Chondrocyte (in vitro differentiated cells): ENCODE measurements around the gene RGS3. TPM values are rescaled to one million over a fixed set of nuclear protein-coding genes. Genes with fewer than 3 reads are reported as not detected.

Experiments used
- DNase-seq: peaks from one replicate; pipeline ENCODE4 v3.0.0; 2021; ENCODE audit warnings: mixed read lengths, low spot score
- H3K27ac Mint-ChIP-seq: one replicate; pipeline ENCODE4 v1.8.0; 2021; ENCODE audit warnings: mild to moderate bottlenecking, moderate library complexity, mixed read lengths; ENCODE audit not compliant: unreplicated experiment
- H3K27me3 Mint-ChIP-seq: 2 replicates; pipeline ENCODE4 v1.8.0; 2021; ENCODE audit warnings: low read depth, mixed read lengths
- H3K36me3 Mint-ChIP-seq: 2 replicates; pipeline ENCODE4 v1.8.0; 2021; ENCODE audit warnings: low read depth, mixed read lengths
- H3K4me1 Mint-ChIP-seq: 2 replicates; pipeline ENCODE4 v1.8.0; 2021; ENCODE audit warnings: low read depth, mild to moderate bottlenecking, mixed read lengths
- H3K4me3 Mint-ChIP-seq: one replicate; pipeline ENCODE4 v1.8.0; 2021; ENCODE audit warnings: mild to moderate bottlenecking, moderate library complexity, mixed read lengths; ENCODE audit not compliant: unreplicated experiment
- H3K9me3 Mint-ChIP-seq: 2 replicates; pipeline ENCODE4 v1.8.0; 2021; ENCODE audit warnings: low read depth, mixed read lengths
- CTCF ChIP-seq: fragments of 200-600 bp; sonication (generic); IDR thresholded peaks from 2 replicates; pipeline ENCODE4 v1.5.0; 2021; ENCODE audit warnings: antibody characterized with exemption, mild to moderate bottlenecking, moderate library complexity
- total RNA-seq: library from RNA; stranded (reverse); gene quantifications from 3 replicates; pipeline ENCODE4 v1.2.1, GENCODE V29; 2021

RGS3 gene
- total RNA-seq, 1 donor from 2014 or later = 55.2 TPM

DNA sequence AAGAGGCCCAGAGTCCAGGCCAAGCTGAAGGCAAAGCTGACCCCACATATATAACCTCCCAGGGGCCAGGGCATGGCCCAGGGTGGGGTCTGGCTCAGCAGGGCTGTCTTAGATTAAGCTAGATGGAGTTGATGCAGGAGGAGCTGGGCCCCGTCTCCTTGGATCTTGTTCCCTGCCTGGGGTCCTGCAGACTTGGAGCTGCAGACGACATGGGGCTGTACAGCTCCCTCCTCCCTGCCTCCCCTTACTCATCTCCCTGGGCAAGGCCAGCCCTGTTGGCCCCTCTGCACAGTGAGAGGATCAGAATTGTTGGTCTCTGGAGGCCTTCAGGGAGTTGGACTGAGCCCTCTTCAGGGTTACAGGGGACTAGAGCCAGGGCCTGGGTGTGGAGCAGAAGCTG lies 134.9 kb downstream of the RGS3 start:
- Mint-ChIP-seq H3K4me3 (no peak overlapping the region), H3K4me1 (peaks cover 70% of the 10 kb centered on the region), H3K27ac (peak overlapping the region; percentile 54), H3K27me3 (no peaks in the 10 kb centered on the region), H3K9me3 (no peaks in the 10 kb centered on the region), H3K36me3 (peaks cover 14% of the 10 kb centered on the region)
- DNase-seq = peak; percentile 75
- no peak for TF ChIP-seq CTCF

- Mint-ChIP-seq H3K27me3 (no peaks in the 10 kb centered on the region), H3K4me1 (peaks cover 66% of the 10 kb centered on the region), H3K27ac (peak overlapping the region; percentile 54), H3K36me3 (peaks cover 14% of the 10 kb centered on the region), H3K9me3 (no peaks in the 10 kb centered on the region), H3K4me3 (no peak overlapping the region)
- no peak for DNase-seq
- TF ChIP-seq CTCF = no peak
Observed at GRCh38 chr9:113598883-113599282, 135.4 kb downstream of the RGS3 start.

DNA sequence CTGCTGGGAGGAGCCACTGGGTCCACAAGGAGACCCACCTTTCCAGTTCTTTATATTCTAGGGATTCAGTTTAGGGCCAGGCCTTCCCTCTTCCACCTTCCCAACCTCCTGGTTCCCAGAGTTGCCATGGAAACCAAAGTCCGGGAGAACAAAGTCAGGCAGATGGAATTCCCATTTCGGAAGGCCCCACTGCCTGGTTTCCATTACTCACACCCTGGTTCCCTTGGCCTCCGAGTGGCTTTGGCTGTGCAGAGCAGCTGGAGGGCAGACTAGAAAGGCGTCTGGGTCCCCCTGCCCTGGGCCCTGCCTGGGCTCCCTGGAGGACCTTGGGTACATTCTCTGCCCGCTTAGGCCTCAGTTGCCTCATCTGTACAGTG lies 136.1 kb downstream of the RGS3 start:
- Mint-ChIP-seq H3K4me1 (peaks cover 62% of the 10 kb centered on the region), H3K36me3 (peaks cover 14% of the 10 kb centered on the region), H3K27ac (peak overlapping the region; percentile 73), H3K9me3 (no peaks in the 10 kb centered on the region), H3K27me3 (no peaks in the 10 kb centered on the region), H3K4me3 (no peak overlapping the region)
- no peak for TF ChIP-seq CTCF
- DNase-seq = no peak

- Mint-ChIP-seq H3K27ac (peak overlapping the region; percentile 73), H3K9me3 (no peaks in the 10 kb centered on the region), H3K36me3 (peaks cover 13% of the 10 kb centered on the region), H3K27me3 (no peaks in the 10 kb centered on the region), H3K4me1 (peaks cover 56% of the 10 kb centered on the region), H3K4me3 (no peak overlapping the region)
- peak; percentile 61 for DNase-seq
- TF ChIP-seq CTCF = no peak
Observed at GRCh38 chr9:113600023-113600823, 136.7 kb downstream of the RGS3 start.

DNA sequence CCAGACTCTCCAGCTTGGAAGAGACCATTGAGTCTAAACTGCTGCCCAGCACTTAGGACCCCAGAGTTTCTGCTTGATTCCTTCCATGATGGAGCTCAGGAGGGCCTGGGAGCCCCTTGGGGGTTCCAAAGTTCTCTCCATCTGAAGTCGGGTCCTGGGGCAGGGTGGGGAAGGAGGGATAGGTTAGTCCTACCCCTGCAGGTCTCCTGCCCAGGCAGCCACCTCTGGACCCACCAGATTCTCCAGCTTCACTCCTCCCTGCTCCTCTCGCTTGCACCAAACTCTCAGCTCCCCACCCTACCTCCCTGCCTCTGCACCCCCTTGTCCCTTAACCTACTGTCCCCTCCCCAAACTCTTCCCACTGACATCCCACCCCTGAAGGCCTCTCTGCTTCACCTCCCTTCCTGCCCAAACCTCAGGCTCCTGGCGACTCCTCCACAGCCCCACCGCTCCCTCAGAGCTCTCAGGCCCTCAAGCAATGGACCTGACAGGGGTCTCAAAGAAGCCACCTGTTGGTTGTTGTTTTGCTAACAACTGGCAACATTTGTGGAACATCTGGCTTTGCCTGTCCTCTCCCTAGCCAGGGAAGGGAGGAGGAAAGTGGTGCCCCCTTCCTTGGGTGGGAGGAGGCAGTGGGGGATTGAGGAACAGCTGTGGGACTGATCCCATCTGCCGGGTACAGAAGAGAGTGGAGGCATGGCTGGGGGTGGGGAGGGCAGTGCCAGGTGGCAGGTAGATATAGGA lies 137.5 kb downstream of the RGS3 start:
- DNase-seq = peak; percentile 71
- Mint-ChIP-seq H3K36me3 (peaks cover 7% of the 10 kb centered on the region), H3K27me3 (no peaks in the 10 kb centered on the region), H3K27ac (no peak overlapping the region), H3K4me3 (no peak overlapping the region), H3K9me3 (no peaks in the 10 kb centered on the region), H3K4me1 (peaks cover 49% of the 10 kb centered on the region)
- TF ChIP-seq CTCF = no peak
